Gastroesophageal sphincter (tissue), 3 donors: ENCODE measurements around the gene RFX7.

Experiments
- CTCF ChIP-seq, 4 experiments: fragments of 200-600 bp in 2 of 4; fragments of 450-650 bp in 2 of 4; sonication (generic) in 1 of 4; IDR thresholded peaks; one replicate each; pipeline ENCODE4 v1.5.1; 2017 to 2019; ENCODE audit warnings: antibody characterized with exemption in 4 of 4, mild to moderate bottlenecking in 2 of 4, moderate library complexity in 2 of 4
- POLR2A ChIP-seq, 2 donors: fragments of 450-650 bp; IDR thresholded peaks; one replicate each; pipeline ENCODE4 v1.6.1; 2017; ENCODE audit warnings: antibody characterized with exemption in 2 of 2, mild to moderate bottlenecking in 2 of 2, moderate library complexity in 1 of 2

GRCh38 chr15:56047354-56047753 lies 196.3 kb downstream of the RFX7 start:
- TF ChIP-seq CTCF (IDR thresholded peaks at IDR 0.05) = no peak
- no peak for TF ChIP-seq POLR2A (IDR thresholded peaks at IDR 0.05)
